Right lobe of liver (tissue), 4 donors: ENCODE measurements around the gene PXT1.

Source experiments
- POLR2A ChIP-seq: fragments of 450-650 bp; IDR thresholded peaks from one replicate; pipeline ENCODE4 v1.6.1; 2017; ENCODE audit warnings: antibody characterized with exemption, mild to moderate bottlenecking
- TF ChIP-seq, protein P1 (sequence below), 4 donors: fragments of 200-600 bp in 3 of 4; fragments of 450-650 bp in 1 of 4; IDR thresholded peaks; one replicate each; pipeline versions ENCODE4 v1.5.1 to v1.8.0; 2016 to 2022; ENCODE audit warnings: antibody characterized with exemption in 4 of 4, mild to moderate bottlenecking in 2 of 4
- donor health status: DM: no; HTN: no; CAD: no.
- donor health status: DM: no; HTN: no; CAD: no.
- donor health status: DM: no; HTN: yes; CAD: no.

DNA sequence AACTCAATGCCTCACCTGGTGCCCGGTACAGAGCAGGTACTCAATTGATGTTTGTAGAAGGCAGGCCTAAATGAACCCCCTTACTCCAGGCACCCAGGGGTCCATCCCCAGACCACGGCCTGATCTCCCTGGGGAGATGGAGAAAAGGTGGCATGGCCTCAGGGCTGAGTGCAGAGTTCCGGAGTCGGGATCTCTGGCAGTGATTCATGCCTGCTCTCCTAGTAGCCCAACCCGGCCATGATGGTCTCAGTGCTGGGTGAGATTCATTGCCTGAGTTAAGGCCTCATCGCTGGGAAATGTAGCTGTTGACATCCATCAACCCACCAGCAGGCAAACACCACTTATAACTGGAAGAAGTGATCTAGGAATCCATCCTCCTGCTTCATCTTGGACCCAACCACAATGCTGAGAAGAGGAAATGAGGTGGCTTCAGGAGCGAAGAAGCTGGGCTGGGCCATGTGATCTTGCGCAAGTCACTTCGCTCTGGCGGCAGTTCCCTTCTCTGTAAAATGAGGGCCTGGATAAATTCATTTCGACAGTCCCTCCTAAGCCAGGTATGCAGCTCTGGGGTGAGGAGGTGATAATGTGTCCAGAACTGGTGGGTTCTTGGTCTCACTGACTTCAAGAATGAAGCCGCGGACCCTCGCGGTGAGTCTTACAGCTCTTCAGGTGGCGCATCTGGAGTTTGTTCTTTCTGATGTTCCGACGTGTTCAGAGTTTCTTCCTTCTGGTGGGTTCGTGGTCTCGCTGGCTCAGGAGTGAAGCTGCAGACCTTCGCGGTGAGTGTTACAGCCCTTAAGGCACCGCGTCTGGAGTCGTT is 79.9 kb downstream of the PXT1 start:
- TF ChIP-seq, protein P1, sequence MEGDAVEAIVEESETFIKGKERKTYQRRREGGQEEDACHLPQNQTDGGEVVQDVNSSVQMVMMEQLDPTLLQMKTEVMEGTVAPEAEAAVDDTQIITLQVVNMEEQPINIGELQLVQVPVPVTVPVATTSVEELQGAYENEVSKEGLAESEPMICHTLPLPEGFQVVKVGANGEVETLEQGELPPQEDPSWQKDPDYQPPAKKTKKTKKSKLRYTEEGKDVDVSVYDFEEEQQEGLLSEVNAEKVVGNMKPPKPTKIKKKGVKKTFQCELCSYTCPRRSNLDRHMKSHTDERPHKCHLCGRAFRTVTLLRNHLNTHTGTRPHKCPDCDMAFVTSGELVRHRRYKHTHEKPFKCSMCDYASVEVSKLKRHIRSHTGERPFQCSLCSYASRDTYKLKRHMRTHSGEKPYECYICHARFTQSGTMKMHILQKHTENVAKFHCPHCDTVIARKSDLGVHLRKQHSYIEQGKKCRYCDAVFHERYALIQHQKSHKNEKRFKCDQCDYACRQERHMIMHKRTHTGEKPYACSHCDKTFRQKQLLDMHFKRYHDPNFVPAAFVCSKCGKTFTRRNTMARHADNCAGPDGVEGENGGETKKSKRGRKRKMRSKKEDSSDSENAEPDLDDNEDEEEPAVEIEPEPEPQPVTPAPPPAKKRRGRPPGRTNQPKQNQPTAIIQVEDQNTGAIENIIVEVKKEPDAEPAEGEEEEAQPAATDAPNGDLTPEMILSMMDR (IDR thresholded peaks at IDR 0.05) = no peak
- TF ChIP-seq POLR2A = no peak
